WTC11 (cell line): ENCODE measurements around the gene PRRC2B. TPM values are rescaled to one million over a fixed set of nuclear protein-coding genes. Genes with fewer than 3 reads are reported as not detected.
A peak's percentile ranks its signal among the peaks of the same experiment; 100 is the strongest.

ENCODE experiments used
- ATAC-seq: fragments of 200-7000 bp; cut with Tn5 transposase; 2 replicates; pipeline ENCODE4 v1.10.0; 2021; ENCODE audit warnings: mild to moderate bottlenecking, moderate library complexity
- CTCF ChIA-PET: fragments of 300-600 bp; sonication (Branson Sonifier 250); formaldehyde crosslinking; loops from one replicate; lab custom pipeline; 2021; ENCODE audit warnings: antibody characterized with exemption; lab: Charles Lee
- POLR2A ChIA-PET: fragments of 350-600 bp; sonication (Branson Sonifier 250); formaldehyde crosslinking; loops from one replicate; lab custom pipeline; 2021; ENCODE audit warnings: antibody characterized with exemption; lab: Charles Lee
- DNase-seq: peaks from one replicate; pipeline ENCODE4 v3.0.0; 2021; ENCODE audit warnings: low spot score
- H3K27ac Mint-ChIP-seq: 2 replicates; pipeline ENCODE4 v1.8.0; 2021; ENCODE audit warnings: mixed read lengths
- H3K27me3 Mint-ChIP-seq: 2 replicates; pipeline ENCODE4 v1.8.0; 2021; ENCODE audit warnings: low read depth, mild to moderate bottlenecking, moderate library complexity, mixed read lengths
- H3K36me3 Mint-ChIP-seq: 2 replicates; pipeline ENCODE4 v1.8.0; 2021; ENCODE audit warnings: mixed read lengths
- H3K4me1 Mint-ChIP-seq: 2 replicates; pipeline ENCODE4 v1.8.0; 2022; ENCODE audit warnings: mixed read lengths
- H3K4me3 Mint-ChIP-seq: 2 replicates; pipeline ENCODE4 v1.8.0; 2021; ENCODE audit warnings: mild to moderate bottlenecking, moderate library complexity, mixed read lengths
- H3K9me3 Mint-ChIP-seq: 2 replicates; pipeline ENCODE4 v1.8.0; 2021; ENCODE audit warnings: mixed read lengths
- AR ChIP-seq: fragments of 250-450 bp; sonication (Bioruptor Pico); IDR thresholded peaks from 2 replicates; pipeline ENCODE4 v1.9.0; 2021; ENCODE audit warnings: mild to moderate bottlenecking
- ATF1 ChIP-seq: sonication (generic); formaldehyde crosslinking; IDR thresholded peaks from 2 replicates; pipeline ENCODE4 v1.8.1; 2023; ENCODE audit warnings: mild to moderate bottlenecking, moderate library complexity, missing genetic modification reagents
- CREM ChIP-seq: sonication (generic); formaldehyde crosslinking; IDR thresholded peaks from 2 replicates; pipeline ENCODE4 v1.8.1; 2022; ENCODE audit warnings: mild to moderate bottlenecking, missing genetic modification reagents, moderate library complexity
- FOXP1 ChIP-seq: sonication (generic); formaldehyde crosslinking; IDR thresholded peaks from 2 replicates; pipeline ENCODE4 v1.8.0; 2022; ENCODE audit warnings: missing genetic modification reagents, mild to moderate bottlenecking, moderate library complexity, borderline replicate concordance
- GABPB1 ChIP-seq: sonication (generic); formaldehyde crosslinking; IDR thresholded peaks from 2 replicates; pipeline ENCODE4 v1.8.1; 2023; ENCODE audit warnings: mild to moderate bottlenecking, missing genetic modification reagents
- IRF2 ChIP-seq: sonication (generic); formaldehyde crosslinking; IDR thresholded peaks from 2 replicates; pipeline ENCODE4 v1.8.0; 2022; ENCODE audit warnings: low read depth, missing genetic modification reagents, borderline replicate concordance
- JAZF1 ChIP-seq: fragments of 250-450 bp; sonication (Bioruptor Pico); IDR thresholded peaks from 2 replicates; pipeline ENCODE4 v1.9.0; 2021; ENCODE audit warnings: moderate library complexity, mild to moderate bottlenecking, inconsistent platforms
- JUN ChIP-seq: sonication (generic); formaldehyde crosslinking; IDR thresholded peaks from 2 replicates; pipeline ENCODE4 v1.8.0; 2023; ENCODE audit warnings: mild to moderate bottlenecking, missing genetic modification reagents
- MLX ChIP-seq: sonication (generic); formaldehyde crosslinking; IDR thresholded peaks from 2 replicates; pipeline ENCODE4 v1.8.1; 2023; ENCODE audit warnings: mild to moderate bottlenecking, missing genetic modification reagents, moderate library complexity
- OVOL2 ChIP-seq: fragments of 250-450 bp; sonication (Bioruptor Pico); IDR thresholded peaks from 2 replicates; pipeline ENCODE4 v1.9.0; 2021; ENCODE audit warnings: mild to moderate bottlenecking, borderline replicate concordance
- SMAD4 ChIP-seq: sonication (generic); formaldehyde crosslinking; IDR thresholded peaks from 2 replicates; pipeline ENCODE4 v1.8.0; 2022; ENCODE audit warnings: mild to moderate bottlenecking, missing genetic modification reagents
- USF1 ChIP-seq: sonication (generic); formaldehyde crosslinking; IDR thresholded peaks from 2 replicates; pipeline ENCODE4 v1.8.0; 2022; ENCODE audit warnings: mild to moderate bottlenecking, missing genetic modification reagents
- USF2 ChIP-seq: sonication (generic); formaldehyde crosslinking; IDR thresholded peaks from 2 replicates; pipeline ENCODE4 v1.8.1; 2023; ENCODE audit warnings: mild to moderate bottlenecking, missing genetic modification reagents, moderate library complexity
- ZBTB43 ChIP-seq: sonication (generic); formaldehyde crosslinking; IDR thresholded peaks from 2 replicates; pipeline ENCODE4 v1.8.1; 2023; ENCODE audit warnings: mild to moderate bottlenecking, missing genetic modification reagents
- ZMAT4 ChIP-seq: fragments of 250-450 bp; sonication (Bioruptor Pico); IDR thresholded peaks from 2 replicates; pipeline ENCODE4 v1.9.0; 2021; ENCODE audit warnings: mild to moderate bottlenecking
- ZNF219 ChIP-seq: sonication (generic); formaldehyde crosslinking; IDR thresholded peaks from 2 replicates; pipeline ENCODE4 v1.8.0; 2023; ENCODE audit warnings: missing genetic modification reagents, mild to moderate bottlenecking, borderline replicate concordance
- ZNF396 ChIP-seq: fragments of 250-450 bp; sonication (Bioruptor Pico); IDR thresholded peaks from 2 replicates; pipeline ENCODE4 v1.8.0; 2021; ENCODE audit warnings: mild to moderate bottlenecking, moderate library complexity, borderline replicate concordance
- ZNF423 ChIP-seq: fragments of 250-450 bp; sonication (Bioruptor Pico); IDR thresholded peaks from 2 replicates; pipeline ENCODE4 v2.1.2; 2022; ENCODE audit warnings: mild to moderate bottlenecking, moderate library complexity
- total RNA-seq: library from RNA; stranded (reverse); gene quantifications from 3 replicates; pipeline ENCODE4 v1.2.3, GENCODE V29; 2021

Gene PRRC2B
- total RNA-seq, 1 experiment from 2014 or later = 272 TPM

GRCh38 chr9:131382850-131383729 lies 10.8 kb upstream of the PRRC2B start (continued):
- TF ChIP-seq MLX (CRISPR knock-in tag) (no peak), ZNF396 (no peak), ZNF423 (CRISPR knock-in tag) (peak; percentile 40)

- DNase-seq (no peak), ATAC-seq (no peak)
- POLR2A ChIA-PET = interaction anchor here (1.0 kb wide), 1 partner anchor 12 kb away, joined by 5 read pairs; no protein-coding TSS in a partner anchor
- TF ChIP-seq USF2 = no peak
- no peak for TF ChIP-seq AR
- TF ChIP-seq SMAD4 (CRISPR knock-in tag) = no peak
- TF ChIP-seq FOXP1 (CRISPR knock-in tag) = no peak
- TF ChIP-seq ZNF423 (CRISPR knock-in tag) = no peak
- no peak for TF ChIP-seq GABPB1
- no peak for TF ChIP-seq ZNF396
- TF ChIP-seq IRF2 (CRISPR knock-in tag) = no peak
- peaks cover 29% of the 10 kb centered on the region for H3K4me1 Mint-ChIP-seq
- 0 out of 2 replicates have a peak, but pooled peaks cover 2% of the 10 kb centered on the region for H3K36me3 Mint-ChIP-seq
- H3K4me3 Mint-ChIP-seq = no peak overlapping the region
- no peaks in the 10 kb centered on the region; the same call in 1 of the 2 replicates for H3K27me3 Mint-ChIP-seq
- H3K27ac Mint-ChIP-seq = 0 out of 2 replicates have a peak overlapping the region, but pooled peaks have one; percentile 57
- peaks cover 3% of the 10 kb centered on the region; the same call in 1 of the 2 replicates for H3K9me3 Mint-ChIP-seq
- CTCF ChIA-PET = interaction anchor here (0.7 to 1.8 kb wide), 2 partner anchors 12 to 35 kb away, joined by 3 to 5 read pairs; no protein-coding TSS in a partner anchor
These were observed 8.6 kb upstream of the PRRC2B start for GRCh38 chr9:131385296-131385695.

GRCh38 chr9:131386281-131386680 lies 7.6 kb upstream of the PRRC2B start:
- ATAC-seq (no peak), DNase-seq (no peak)
- POLR2A ChIA-PET = no interaction called here
- Mint-ChIP-seq H3K27me3 (no peaks in the 10 kb centered on the region; the same call in 1 of the 2 replicates), H3K27ac (no peak overlapping the region), H3K36me3 (0 out of 2 replicates have a peak, but pooled peaks cover 2% of the 10 kb centered on the region), H3K4me3 (no peak overlapping the region), H3K4me1 (peaks cover 28% of the 10 kb centered on the region), H3K9me3 (peaks cover 3% of the 10 kb centered on the region; the same call in 1 of the 2 replicates)
- CTCF ChIA-PET = interaction anchor here (1.2 to 1.8 kb wide), 2 partner anchors 13 to 19 kb away, joined by 3 to 5 read pairs; no protein-coding TSS in a partner anchor
- no peak for TF ChIP-seq OVOL2
- TF ChIP-seq AR = no peak
- TF ChIP-seq CREM (CRISPR knock-in tag) = no peak
- no peak for TF ChIP-seq ZBTB43 (CRISPR knock-in tag)
- TF ChIP-seq ZMAT4 (CRISPR knock-in tag) = no peak
- no peak for TF ChIP-seq JUN
- TF ChIP-seq USF1 (CRISPR knock-in tag) = no peak
- TF ChIP-seq ZNF219 (CRISPR knock-in tag) = no peak
- TF ChIP-seq JAZF1 (CRISPR knock-in tag) = no peak
- no peak for TF ChIP-seq ATF1 (CRISPR knock-in tag)
